Measurements from ENCODE around the gene MAPK8. TPM values are rescaled to one million over a fixed set of nuclear protein-coding genes. Genes with fewer than 3 reads are reported as not detected.

The MAPK8 gene
- total and polyA plus RNA-seq, 12 donors: 7.4 to 41.9 (median 30.0) TPM

GRCh38 chr10:48480397-48481374, 174.2 kb downstream of the MAPK8 start:
- H3K9me3 ChIP-seq: no peaks in the 10 kb centered on the region
- no peaks in the 10 kb centered on the region for H3K27me3 ChIP-seq
- intact Hi-C loops (cut with DNase I): loop anchor here in 1 of 10 donors (10.0 kb wide), 1 partner anchor 54 kb away; no protein-coding TSS in a partner anchor
- peaks cover 0 to 2% (median 0%) of the 10 kb centered on the region in 9 donors for H3K36me3 ChIP-seq
- H3K27ac ChIP-seq: no peak overlapping the region
- peaks cover 0 to 12% (median 0%) of the 10 kb centered on the region in 9 donors for H3K4me1 ChIP-seq
- ATAC-seq: peak in 7 of 8 donors; percentile 17 to 82 (median 70)
- TF ChIP-seq CTCF (IDR thresholded peaks at IDR 0.05): no peak
- no peak for DNase-seq
- 40 to 45% methylated on average over 20 of the region's 20 CpGs for whole genome bisulfite sequencing, 2 donors
- H3K4me3 ChIP-seq: no peak overlapping the region

- Histone ChIP-seq H3K9me3 (no peaks in the 10 kb centered on the region), H3K27ac (no peak overlapping the region), H3K27me3 (no peaks in the 10 kb centered on the region), H3K4me1 (peaks cover 0 to 8% (median 0%) of the 10 kb centered on the region in 9 donors), H3K36me3 (peaks cover 0 to 2% (median 0%) of the 10 kb centered on the region in 9 donors), H3K4me3 (no peak overlapping the region)
- DNase-seq: no peak
- no peak for TF ChIP-seq CTCF (IDR thresholded peaks at IDR 0.05)
- WGBS, 2 donors: 82 to 90% methylated on average over 2 of the region's 2 CpGs
- no peak for ATAC-seq
- intact Hi-C loops (cut with DNase I): loop anchor here in 1 of 10 donors (10.0 kb wide), 1 partner anchor 53 kb away; no protein-coding TSS in a partner anchor
Observed at GRCh38 chr10:48481385-48481784, 174.9 kb downstream of the MAPK8 start.

- peaks cover 0 to 2% (median 0%) of the 10 kb centered on the region in 9 donors for H3K36me3 ChIP-seq
- peaks cover 0 to 5% (median 0%) of the 10 kb centered on the region in 11 donors for H3K9me3 ChIP-seq
- H3K4me3 ChIP-seq: no peak overlapping the region
- WGBS, 2 donors: 64 to 65% methylated on average over 3 of the region's 3 CpGs
- no peak for DNase-seq
- H3K4me1 ChIP-seq: peaks cover 0 to 5% (median 0%) of the 10 kb centered on the region in 9 donors
- no peak for TF ChIP-seq CTCF (IDR thresholded peaks at IDR 0.05)
- no peaks in the 10 kb centered on the region for H3K27me3 ChIP-seq
- H3K27ac ChIP-seq: no peak overlapping the region
- intact Hi-C loops (cut with DNase I): loop anchor here in 1 of 10 donors (10.0 kb wide), 1 partner anchor 53 kb away; no protein-coding TSS in a partner anchor
- no peak for ATAC-seq
Observed at GRCh38 chr10:48482207-48482606, 175.7 kb downstream of the MAPK8 start.

- Histone ChIP-seq H3K4me1 (peaks cover 0 to 5% (median 0%) of the 10 kb centered on the region in 9 donors), H3K9me3 (peaks cover 0 to 5% (median 0%) of the 10 kb centered on the region in 11 donors), H3K27ac (no peak overlapping the region), H3K4me3 (no peak overlapping the region), H3K27me3 (no peaks in the 10 kb centered on the region), H3K36me3 (no peaks in the 10 kb centered on the region)
- TF ChIP-seq CTCF (IDR thresholded peaks at IDR 0.05): no peak
- ATAC-seq (no peak), DNase-seq (no peak)
- 82 to 86% methylated on average over 3 of the region's 3 CpGs for WGBS, 2 donors
- intact Hi-C loops (cut with DNase I): loop anchor here in 2 of 10 donors (5.0 to 10.0 kb wide), 2 partner anchors 48 to 50 kb away; no protein-coding TSS in a partner anchor
Observed at GRCh38 chr10:48484911-48485310, 178.4 kb downstream of the MAPK8 start.
